Activated T-cell treated with anti-CD3 and anti-CD28 coated beads, Interleukin-2, amount 50 U/mL, for 4 hours (primary cell): Measurements from ENCODE around the gene FGFBP2. TPM values are rescaled to one million over a fixed set of nuclear protein-coding genes. Genes with fewer than 3 reads are reported as not detected.

ENCODE experiments used
- ATAC-seq, 2 donors: fragments of 200-7000 bp; cut with Tn5 transposase; one replicate each; pipeline ENCODE4 v1.10.0; 2021
- DNase-seq: peaks from one replicate; pipeline ENCODE4 v3.0.0-alpha.2; 2020
- H3K27me3 Mint-ChIP-seq: one replicate; pipeline ENCODE4 v1.8.0; 2021; ENCODE audit warnings: low read depth, mixed read lengths
- H3K36me3 Mint-ChIP-seq: one replicate; pipeline ENCODE4 v1.8.0; 2022; ENCODE audit warnings: mixed read lengths; ENCODE audit not compliant: insufficient read depth
- H3K4me1 Mint-ChIP-seq: one replicate; pipeline ENCODE4 v1.8.0; 2021; ENCODE audit warnings: low read depth, mixed read lengths
- H3K4me3 Mint-ChIP-seq: one replicate; pipeline ENCODE4 v1.8.0; 2021; ENCODE audit warnings: mild to moderate bottlenecking, moderate library complexity, mixed read lengths
- H3K9me3 Mint-ChIP-seq: one replicate; pipeline ENCODE4 v1.8.0; 2021; ENCODE audit warnings: mixed read lengths
- total RNA-seq, 3 donors: library from RNA; stranded (reverse); gene quantifications; one replicate each; pipeline ENCODE4 v1.2.1, GENCODE V29; 2021

The FGFBP2 gene, protein sequence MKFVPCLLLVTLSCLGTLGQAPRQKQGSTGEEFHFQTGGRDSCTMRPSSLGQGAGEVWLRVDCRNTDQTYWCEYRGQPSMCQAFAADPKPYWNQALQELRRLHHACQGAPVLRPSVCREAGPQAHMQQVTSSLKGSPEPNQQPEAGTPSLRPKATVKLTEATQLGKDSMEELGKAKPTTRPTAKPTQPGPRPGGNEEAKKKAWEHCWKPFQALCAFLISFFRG
- 1 to 10 TPM; 2.0 to 3.9 (median 3.4) TPM for total RNA-seq

DNA sequence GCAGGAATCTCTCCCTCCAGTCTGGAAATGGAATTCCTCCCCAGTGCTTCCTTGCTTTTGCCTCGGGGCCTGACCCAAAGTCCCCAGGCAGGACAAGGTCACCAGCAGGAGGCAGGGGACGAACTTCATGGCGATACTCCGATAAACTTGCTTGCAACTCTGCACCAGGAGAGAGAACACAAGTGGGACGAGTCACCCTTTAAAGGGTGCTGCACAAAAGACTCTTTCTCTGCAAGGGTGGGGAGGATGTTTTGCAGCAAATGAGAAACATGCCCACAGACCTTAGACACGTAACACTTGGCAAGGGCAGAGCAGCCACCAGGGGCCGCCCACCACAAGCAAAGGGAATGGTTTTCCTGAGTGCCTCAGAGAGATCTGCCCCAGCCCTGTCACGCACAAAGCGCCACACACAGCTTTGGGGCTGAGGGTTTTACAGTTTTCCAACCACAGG lies at the start of gene FGFBP2:
Gene FGFBP2 (minus strand): TSS at position 175 of the 451 bp plus-strand sequence. CDS start 46 bp downstream, at position 129.
- Mint-ChIP-seq H3K36me3 (no peaks in the 10 kb centered on the region), H3K27me3 (no peaks in the 10 kb centered on the region), H3K4me3 (peak within 1 kb of the TSS; percentile 53), H3K9me3 (no peaks in the 10 kb centered on the region), H3K4me1 (peaks cover 13% of the 10 kb centered on the region)
- peak; percentile 36 for DNase-seq
- ATAC-seq = peak; percentile 77 to 80

DNA sequence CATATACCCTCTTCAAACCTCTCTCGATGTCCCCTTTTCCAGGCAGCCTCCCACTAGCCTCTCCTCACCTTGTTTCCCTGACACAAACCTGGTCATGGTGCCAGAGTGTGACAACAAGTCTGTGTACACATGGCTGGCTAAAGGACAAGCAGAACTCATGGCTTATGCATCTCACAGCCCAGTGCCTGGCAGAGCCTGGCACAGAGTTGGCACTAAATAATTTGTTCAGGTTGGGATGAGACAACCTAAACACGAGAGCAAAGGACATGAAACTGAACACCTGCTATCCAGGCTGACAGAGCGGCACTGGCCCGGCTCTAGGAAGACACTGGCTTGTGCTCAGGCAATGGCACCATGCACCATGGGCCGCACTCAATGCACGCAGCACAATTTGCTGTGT lies 48.2 kb upstream of the FGFBP2 start:
- H3K9me3 Mint-ChIP-seq = no peaks in the 10 kb centered on the region
- ATAC-seq = no peak
- DNase-seq = no peak
- H3K36me3 Mint-ChIP-seq = no peaks in the 10 kb centered on the region
- no peaks in the 10 kb centered on the region for H3K4me1 Mint-ChIP-seq
- H3K4me3 Mint-ChIP-seq = no peak overlapping the region
- peaks cover 6% of the 10 kb centered on the region for H3K27me3 Mint-ChIP-seq

DNA sequence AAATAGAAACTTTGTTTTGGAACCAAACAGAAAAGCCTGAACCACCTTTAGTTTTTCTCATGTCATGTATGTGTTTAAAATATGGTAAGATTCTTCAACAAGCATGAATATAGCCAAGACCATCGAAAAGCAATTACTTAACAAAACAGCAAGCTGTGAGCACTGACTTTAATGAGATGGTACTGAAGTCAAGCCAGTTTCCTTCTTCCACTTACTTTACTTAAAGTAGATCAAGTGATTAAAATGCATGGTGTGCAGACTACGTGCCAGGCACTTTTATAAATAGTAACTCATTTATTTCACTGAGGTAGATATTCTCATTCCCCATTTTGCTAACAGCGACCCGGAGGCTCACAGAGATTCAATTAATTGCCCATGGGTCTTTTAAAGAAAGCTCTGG lies 46.2 kb upstream of the FGFBP2 start:
- no peak for DNase-seq
- Mint-ChIP-seq H3K4me1 (no peaks in the 10 kb centered on the region), H3K4me3 (no peak overlapping the region), H3K9me3 (no peaks in the 10 kb centered on the region), H3K27me3 (peaks cover 6% of the 10 kb centered on the region), H3K36me3 (no peaks in the 10 kb centered on the region)
- ATAC-seq = no peak

DNA sequence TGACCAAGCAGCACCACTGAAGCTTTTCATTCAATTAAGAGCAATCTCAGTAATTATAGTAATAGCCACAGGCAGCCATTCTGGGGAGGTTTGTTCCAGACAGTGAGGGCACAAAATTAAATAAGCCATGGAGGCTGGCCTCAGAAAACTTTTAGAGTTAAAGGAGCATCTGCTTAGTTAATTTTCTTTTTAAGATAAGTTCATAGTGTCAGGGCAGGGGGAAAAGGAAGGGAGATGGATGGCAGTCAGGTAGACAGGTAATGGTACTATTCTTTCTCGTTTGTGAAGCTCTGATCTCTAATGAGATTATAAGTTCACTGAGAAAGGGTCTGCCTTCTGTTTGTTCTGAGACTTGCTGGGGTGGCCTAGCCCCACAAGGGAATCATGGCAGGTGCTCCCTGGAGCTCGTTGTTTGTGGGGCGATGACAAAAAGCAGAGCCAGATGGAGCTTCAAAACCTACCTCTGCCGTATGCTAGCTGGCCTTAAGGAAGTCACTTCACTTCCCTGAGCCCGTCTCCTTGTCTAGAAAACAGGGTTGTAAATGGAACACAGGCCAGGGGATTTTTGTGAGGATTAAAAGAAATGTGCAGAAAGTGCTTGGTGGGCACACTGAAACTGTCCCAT lies 44.6 kb upstream of the FGFBP2 start:
- DNase-seq (no peak), ATAC-seq (no peak)
- Mint-ChIP-seq H3K9me3 (no peaks in the 10 kb centered on the region), H3K36me3 (no peaks in the 10 kb centered on the region), H3K4me1 (no peaks in the 10 kb centered on the region), H3K4me3 (no peak overlapping the region), H3K27me3 (peaks cover 6% of the 10 kb centered on the region)

DNA sequence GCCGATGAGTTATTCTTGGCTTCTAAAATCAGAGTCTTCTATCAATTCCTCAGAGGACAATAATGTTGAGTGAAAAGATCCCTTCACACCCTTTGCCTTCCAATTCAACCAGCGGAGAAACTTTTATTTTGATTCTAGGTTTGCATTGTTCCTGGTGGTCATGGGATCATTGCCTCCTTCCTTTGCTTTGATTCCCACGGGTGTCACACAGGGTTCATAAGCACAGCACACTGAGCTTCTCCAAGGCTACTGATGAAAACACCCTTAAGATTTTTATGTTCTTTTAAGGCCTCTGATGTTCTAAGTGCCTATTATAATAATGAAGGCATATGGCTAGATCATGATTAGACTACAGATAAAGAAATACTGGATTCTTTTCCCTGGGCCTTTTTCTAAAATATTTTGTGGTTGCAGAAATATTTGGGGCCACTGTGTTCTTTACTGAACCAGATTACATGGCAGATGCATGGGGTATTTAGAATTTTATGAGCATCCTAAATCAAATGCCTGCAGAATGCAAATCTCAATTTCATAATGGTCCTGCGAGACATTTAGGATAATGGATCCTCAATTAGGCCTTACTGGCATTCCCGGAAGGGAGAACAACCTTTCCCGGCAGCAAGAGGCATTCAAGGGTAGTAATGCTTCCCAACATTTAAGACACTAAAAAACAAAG lies 43.9 kb upstream of the FGFBP2 start:
- Mint-ChIP-seq H3K9me3 (no peaks in the 10 kb centered on the region), H3K27me3 (peaks cover 6% of the 10 kb centered on the region), H3K36me3 (no peaks in the 10 kb centered on the region), H3K4me3 (no peak overlapping the region), H3K4me1 (no peaks in the 10 kb centered on the region)
- no peak for ATAC-seq
- DNase-seq = no peak

DNA sequence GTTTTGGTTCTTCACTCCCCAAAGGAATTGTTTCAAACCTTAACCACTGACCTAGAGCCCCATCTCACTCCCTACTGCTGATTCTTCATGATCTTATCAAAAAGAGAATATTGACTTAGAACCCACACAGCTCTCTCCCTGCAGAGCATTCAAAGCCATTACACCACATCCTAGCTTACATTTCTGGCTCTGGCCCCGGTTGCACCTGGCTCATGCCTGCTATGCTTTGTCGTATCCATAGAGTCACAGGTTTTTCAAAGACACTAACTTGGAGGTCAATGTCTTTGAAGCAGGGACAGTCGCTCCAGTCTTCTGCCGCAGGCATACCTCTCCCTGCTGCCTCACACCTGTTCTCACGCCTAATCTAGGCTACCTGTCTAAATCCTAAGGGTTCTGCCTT lies 42.7 kb upstream of the FGFBP2 start:
- Mint-ChIP-seq H3K27me3 (peaks cover 6% of the 10 kb centered on the region), H3K4me1 (no peaks in the 10 kb centered on the region), H3K4me3 (no peak overlapping the region), H3K9me3 (no peaks in the 10 kb centered on the region), H3K36me3 (no peaks in the 10 kb centered on the region)
- DNase-seq = no peak
- no peak for ATAC-seq

DNA sequence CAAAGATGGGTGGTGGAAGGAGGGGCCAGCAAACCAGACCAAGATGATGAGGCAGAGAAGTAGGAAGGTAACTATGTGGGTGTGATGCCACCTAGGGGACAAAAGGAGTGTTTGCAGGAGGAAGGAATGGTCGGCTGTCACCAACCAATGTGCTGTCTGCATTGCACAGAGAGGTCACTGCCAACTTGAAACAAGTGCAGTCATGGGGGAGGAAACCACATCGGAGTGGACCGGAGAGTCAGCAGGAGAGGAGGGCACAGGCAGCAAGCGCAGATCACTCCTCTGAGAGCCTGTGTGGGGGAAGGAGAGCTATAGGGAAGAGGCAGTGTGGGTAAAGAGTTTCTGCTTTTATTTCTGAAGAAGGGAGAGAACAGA lies 38.5 kb upstream of the FGFBP2 start:
- ATAC-seq = peak; percentile 87 to 91
- DNase-seq = peak; percentile 28
- no peaks in the 10 kb centered on the region for H3K9me3 Mint-ChIP-seq
- no peaks in the 10 kb centered on the region for H3K36me3 Mint-ChIP-seq
- no peak overlapping the region for H3K4me3 Mint-ChIP-seq
- no peaks in the 10 kb centered on the region for H3K27me3 Mint-ChIP-seq
- no peaks in the 10 kb centered on the region for H3K4me1 Mint-ChIP-seq

DNA sequence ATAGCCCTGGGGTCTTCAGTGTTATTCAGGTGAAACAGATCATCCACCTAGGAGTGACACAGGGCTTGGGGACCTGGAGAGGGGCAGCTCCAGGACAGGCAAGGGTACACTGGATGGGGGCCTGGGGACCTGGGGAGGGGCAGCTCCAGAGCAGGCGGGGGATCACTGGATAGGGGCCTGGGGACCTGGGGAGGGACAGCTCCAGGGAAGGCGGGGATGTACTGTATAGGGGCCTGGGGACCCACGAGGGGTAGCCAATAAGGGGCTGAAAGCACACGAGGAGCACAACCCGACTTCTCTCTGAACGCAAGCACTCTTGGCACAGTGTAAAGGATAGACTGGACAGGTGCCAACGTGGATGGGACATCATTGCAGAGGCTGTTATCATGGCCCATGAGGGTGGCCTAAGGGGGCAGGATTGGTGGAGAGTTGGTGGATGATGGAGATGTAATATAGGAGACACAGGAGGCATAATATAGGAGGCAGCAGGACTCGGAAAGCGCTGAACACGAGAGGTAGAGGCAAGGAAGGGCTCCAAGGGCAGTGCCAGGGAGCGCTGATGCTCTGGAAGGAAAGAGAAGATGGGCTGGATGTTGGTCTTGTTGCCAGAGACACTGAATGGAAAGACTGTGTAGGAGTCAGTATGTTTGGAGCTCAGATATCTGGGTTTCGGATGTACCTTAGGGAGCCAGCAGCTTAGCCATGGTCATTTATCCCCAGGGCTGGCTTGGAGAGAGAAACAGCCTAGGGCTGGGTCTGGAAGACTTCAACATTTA lies 37.9 kb upstream of the FGFBP2 start:
- no peaks in the 10 kb centered on the region for H3K36me3 Mint-ChIP-seq
- H3K9me3 Mint-ChIP-seq = no peaks in the 10 kb centered on the region
- no peaks in the 10 kb centered on the region for H3K27me3 Mint-ChIP-seq
- no peak overlapping the region for H3K4me3 Mint-ChIP-seq
- DNase-seq = no peak
- peak in 1 of 2 donors; percentile 15 for ATAC-seq
- no peaks in the 10 kb centered on the region for H3K4me1 Mint-ChIP-seq

DNA sequence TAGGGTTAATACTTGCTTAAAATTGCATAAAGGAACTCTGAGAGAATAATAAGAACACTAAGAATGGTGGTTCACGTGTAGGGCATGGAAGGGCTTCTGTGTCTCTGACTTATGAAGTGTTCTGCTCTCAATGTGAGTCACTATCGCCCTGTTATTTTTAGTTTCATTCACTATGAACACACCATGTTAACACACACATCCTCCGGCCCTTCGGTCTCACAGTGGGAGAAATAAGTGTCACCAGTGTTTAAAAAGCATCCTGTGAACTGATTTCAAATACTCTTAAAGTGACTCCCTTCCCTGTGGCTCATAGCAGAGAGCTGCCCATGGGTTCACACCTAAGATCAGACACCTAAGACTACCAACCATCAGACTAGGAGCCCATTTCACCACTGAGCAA lies 33.8 kb upstream of the FGFBP2 start:
- ATAC-seq = peak; percentile 15 to 44
- no peak for DNase-seq

DNA sequence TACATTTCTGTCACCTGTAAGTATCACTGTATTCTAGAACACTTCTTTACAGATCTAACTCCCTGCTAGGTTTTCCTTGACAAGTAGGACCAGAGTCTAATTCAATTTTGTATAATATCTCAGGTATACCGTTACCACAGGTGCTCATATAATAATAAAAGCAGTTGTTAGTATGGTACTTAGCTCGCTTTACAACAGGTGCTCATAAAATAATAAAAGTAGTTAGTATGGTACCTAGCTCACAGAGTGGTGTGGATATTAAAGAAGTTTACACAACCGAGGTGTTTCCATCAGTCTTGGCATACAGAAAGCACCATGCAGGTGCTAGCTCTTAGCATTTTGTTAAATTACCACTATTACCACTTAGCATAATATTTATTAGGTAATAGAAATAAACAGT lies 32.9 kb upstream of the FGFBP2 start:
- Mint-ChIP-seq H3K27me3 (peaks cover 5% of the 10 kb centered on the region), H3K4me1 (no peaks in the 10 kb centered on the region), H3K9me3 (no peaks in the 10 kb centered on the region), H3K36me3 (no peaks in the 10 kb centered on the region), H3K4me3 (no peak overlapping the region)
- ATAC-seq = no peak
- no peak for DNase-seq

More for the DNA sequence above, 33.8 kb upstream of the FGFBP2 start:
- H3K4me3 Mint-ChIP-seq = no peak overlapping the region
- no peaks in the 10 kb centered on the region for H3K27me3 Mint-ChIP-seq
- no peaks in the 10 kb centered on the region for H3K9me3 Mint-ChIP-seq
- no peaks in the 10 kb centered on the region for H3K36me3 Mint-ChIP-seq
- H3K4me1 Mint-ChIP-seq = no peaks in the 10 kb centered on the region

DNA sequence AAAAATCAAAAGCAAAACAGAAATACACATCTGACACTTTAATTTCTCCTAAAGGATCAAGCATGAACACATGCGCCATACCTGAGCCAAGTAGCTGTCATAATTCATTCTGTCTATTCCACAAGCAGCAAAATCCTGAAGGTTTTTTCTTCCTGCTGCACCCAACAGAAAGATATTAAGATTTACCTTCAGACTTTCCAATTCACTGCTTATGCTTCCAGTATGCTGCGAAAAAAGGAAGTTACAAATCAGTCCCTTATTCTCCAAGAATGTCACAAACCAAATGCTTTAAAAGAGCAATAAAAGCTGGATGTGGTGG lies 29.2 kb upstream of the FGFBP2 start:
- DNase-seq (no peak), ATAC-seq (no peak)
- Mint-ChIP-seq H3K4me1 (no peaks in the 10 kb centered on the region), H3K4me3 (no peak overlapping the region), H3K9me3 (no peaks in the 10 kb centered on the region), H3K27me3 (peaks cover 9% of the 10 kb centered on the region), H3K36me3 (no peaks in the 10 kb centered on the region)

DNA sequence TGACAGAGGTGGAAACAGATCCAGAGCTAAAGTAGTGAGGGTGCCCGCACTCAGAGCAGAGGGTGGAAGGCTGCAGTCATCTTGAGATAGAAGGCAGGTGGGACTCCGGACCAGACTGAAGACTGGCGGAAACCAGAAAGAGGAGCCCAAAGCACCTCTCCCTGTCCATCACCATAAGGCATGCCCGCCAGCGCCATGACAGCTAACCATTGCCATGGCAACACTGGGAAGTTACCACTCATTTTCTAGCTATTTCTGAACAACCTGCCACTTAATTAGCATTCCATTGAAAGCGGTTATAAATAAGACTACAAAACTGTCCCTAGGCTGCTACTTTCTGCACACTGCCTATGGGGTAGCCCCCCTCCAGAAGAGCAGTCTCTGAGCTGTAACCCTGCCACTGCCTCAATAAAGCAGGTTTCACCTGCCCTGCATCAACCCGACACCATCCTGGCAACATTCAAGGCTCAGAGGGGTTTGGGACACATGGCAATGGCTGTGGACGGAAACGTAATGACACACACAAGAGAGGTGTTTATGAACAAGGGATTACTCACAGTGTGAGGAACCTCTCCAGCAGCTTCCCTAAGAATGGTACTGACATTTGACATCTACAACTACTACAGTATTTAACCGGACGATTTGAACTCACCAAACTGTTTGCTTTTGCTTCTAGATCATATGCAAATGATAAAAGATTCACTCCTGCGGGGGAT lies 27.8 kb upstream of the FGFBP2 start:
- no peak for DNase-seq
- H3K4me3 Mint-ChIP-seq = no peak overlapping the region
- no peak for ATAC-seq
- no peaks in the 10 kb centered on the region for H3K36me3 Mint-ChIP-seq
- no peaks in the 10 kb centered on the region for H3K9me3 Mint-ChIP-seq
- H3K4me1 Mint-ChIP-seq = no peaks in the 10 kb centered on the region
- H3K27me3 Mint-ChIP-seq = peaks cover 9% of the 10 kb centered on the region

DNA sequence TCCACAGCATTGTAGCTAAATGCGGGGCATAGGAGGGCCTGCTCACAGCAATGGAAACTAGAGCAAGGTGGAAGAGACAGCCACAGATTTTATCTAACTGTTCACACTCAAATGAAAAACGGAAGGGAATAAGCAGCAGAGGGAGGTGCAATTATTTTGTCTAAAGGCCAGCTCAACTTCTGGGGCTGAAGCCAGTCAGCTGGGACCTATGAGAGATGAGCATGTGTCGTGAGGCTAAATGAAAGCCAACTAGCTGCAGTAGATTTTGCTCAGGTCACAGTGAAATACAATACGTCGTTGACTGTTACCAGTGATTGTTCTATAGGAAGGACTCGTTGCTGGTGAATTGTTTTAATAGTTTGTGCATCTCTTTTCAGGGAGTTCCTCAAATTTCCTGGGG lies 26.4 kb upstream of the FGFBP2 start:
- Mint-ChIP-seq H3K36me3 (no peaks in the 10 kb centered on the region), H3K4me1 (no peaks in the 10 kb centered on the region), H3K9me3 (no peaks in the 10 kb centered on the region), H3K27me3 (peaks cover 9% of the 10 kb centered on the region), H3K4me3 (no peak overlapping the region)
- ATAC-seq (no peak), DNase-seq (no peak)

DNA sequence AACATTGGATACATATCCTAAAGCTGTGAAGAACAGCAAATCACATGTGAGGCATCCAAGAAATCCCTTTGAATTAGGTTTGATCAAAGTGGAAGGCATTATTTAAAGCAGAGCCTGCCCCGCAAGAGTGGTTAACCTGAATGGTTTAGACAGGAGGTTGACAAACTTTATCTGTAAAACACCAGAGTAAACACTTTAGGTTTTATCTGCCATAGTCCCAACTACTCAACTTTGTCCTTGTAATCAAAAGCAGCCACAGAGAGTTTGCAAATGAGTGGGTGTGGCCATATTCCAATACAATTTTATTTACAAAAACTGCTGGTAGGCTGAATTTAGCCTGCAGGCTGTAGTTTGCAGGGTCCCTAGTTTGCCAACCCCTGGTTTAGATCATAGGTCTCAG lies 25.2 kb upstream of the FGFBP2 start:
- Mint-ChIP-seq H3K27me3 (peaks cover 9% of the 10 kb centered on the region), H3K9me3 (no peaks in the 10 kb centered on the region), H3K4me1 (no peaks in the 10 kb centered on the region), H3K36me3 (no peaks in the 10 kb centered on the region), H3K4me3 (no peak overlapping the region)
- no peak for ATAC-seq
- no peak for DNase-seq
